HG03460 (cell line): Measurements from ENCODE around the gene COA1.
"Not testable (repeated sequence)": the region's sequence is repeated elsewhere in the genome, so short reads cannot be mapped to it uniquely, and the experiment has no call there.

Experiments
- ATAC-seq: cut with Tn5 transposase; IDR thresholded peaks from one replicate; pipeline ENCODE4 v1.9.1; 2021; ENCODE audit not compliant: unreplicated experiment

Gene COA1

GRCh38 chr7:43602256-43602655 is 127.1 kb downstream of the COA1 start:
- ATAC-seq = no peak

- ATAC-seq = no peak
Observed at GRCh38 chr7:43600056-43600455, 129.3 kb downstream of the COA1 start.

GRCh38 chr7:43596426-43596825 is 132.9 kb downstream of the COA1 start:
- ATAC-seq = not testable (repeated sequence)

GRCh38 chr7:43594020-43594419 is 135.3 kb downstream of the COA1 start:
- no peak for ATAC-seq

- no peak for ATAC-seq
Observed at GRCh38 chr7:43593010-43593409, 136.3 kb downstream of the COA1 start.

- ATAC-seq = no peak
Observed at GRCh38 chr7:43592326-43592725, 137.0 kb downstream of the COA1 start.

GRCh38 chr7:43591558-43592180 is 137.7 kb downstream of the COA1 start:
- peak; percentile 34 for ATAC-seq

GRCh38 chr7:43590862-43591557 is 138.3 kb downstream of the COA1 start:
- peak; percentile 67 for ATAC-seq

- ATAC-seq = no peak
Observed at GRCh38 chr7:43589728-43590127, 139.6 kb downstream of the COA1 start.
